G401 (cell line): ENCODE data around the gene FGFBP3. TPM values are rescaled to one million over a fixed set of nuclear protein-coding genes. Genes with fewer than 3 reads are reported as not detected.
A peak's percentile ranks its signal among the peaks of the same experiment; 100 is the strongest.

Experiments
- DNase-seq: peaks from one replicate; pipeline ENCODE4 v3.0.0-alpha.2; 2015; ENCODE audit warnings: low spot score
- in situ Hi-C: cut with HindIII; loops from 2 replicates; pipeline ENCODE4 v1.10.0; 2016; ENCODE audit warnings: low sequenced_read_pairs, mixed read lengths
- total RNA-seq: library from RNA; depleted of rRNA; stranded (reverse); fragments of >200 nt; shearing (Covaris generic); gene quantifications from 2 replicates; pipeline ENCODE4 v1.2.3, GENCODE V29; 2014; rRNA removed

The FGFBP3 gene
- total RNA-seq, result 248 and 252 TPM in 2 replicates

GRCh38 chr10:91909117-91909677 is at the start of gene FGFBP3:
Gene FGFBP3, minus strand, starts transcription at chr10:91909486. Its CDS starts 517 bp downstream, at chr10:91908969.
- peak; percentile 59 for DNase-seq
- in situ Hi-C loops, result no loop called here

GRCh38 chr10:91957091-91957490 is 47.8 kb upstream of the FGFBP3 start:
- in situ Hi-C loops, result no loop called here
- DNase-seq, result no peak

- DNase-seq, result no peak
- in situ Hi-C loops, result no loop called here
Observed at GRCh38 chr10:91955114-91955513, 45.8 kb upstream of the FGFBP3 start.

- in situ Hi-C loops, result no loop called here
Observed at GRCh38 chr10:91953600-91954160, 44.4 kb upstream of the FGFBP3 start.

GRCh38 chr10:91944880-91945630 is 35.8 kb upstream of the FGFBP3 start:
- in situ Hi-C loops, result no loop called here
- no peak for DNase-seq

More at GRCh38 chr10:91953600-91954160, 44.4 kb upstream of the FGFBP3 start:
- DNase-seq, result no peak

- in situ Hi-C loops, result no loop called here
- no peak for DNase-seq
Observed at GRCh38 chr10:91941426-91941825, 32.1 kb upstream of the FGFBP3 start.

- in situ Hi-C loops, result no loop called here
- no peak for DNase-seq
Observed at GRCh38 chr10:91939653-91940052, 30.4 kb upstream of the FGFBP3 start.

GRCh38 chr10:91935886-91936285 is 26.6 kb upstream of the FGFBP3 start:
- DNase-seq, result no peak
- in situ Hi-C loops, result no loop called here

GRCh38 chr10:91932737-91933136 is 23.5 kb upstream of the FGFBP3 start:
- in situ Hi-C loops, result no loop called here
- no peak for DNase-seq

GRCh38 chr10:91931526-91932190 is 22.4 kb upstream of the FGFBP3 start:
- DNase-seq, result no peak

GRCh38 chr10:91930939-91931338 is 21.7 kb upstream of the FGFBP3 start:
- in situ Hi-C loops, result no loop called here

More at GRCh38 chr10:91931526-91932190, 22.4 kb upstream of the FGFBP3 start:
- in situ Hi-C loops, result no loop called here

GRCh38 chr10:91925022-91925320 is 15.7 kb upstream of the FGFBP3 start:
- no peak for DNase-seq
- in situ Hi-C loops, result no loop called here

More at GRCh38 chr10:91930939-91931338, 21.7 kb upstream of the FGFBP3 start:
- no peak for DNase-seq

GRCh38 chr10:91924212-91925021 is 15.1 kb upstream of the FGFBP3 start:
- in situ Hi-C loops, result no loop called here
- peak; percentile 30 for DNase-seq

GRCh38 chr10:91923371-91924211 is 14.3 kb upstream of the FGFBP3 start, which contains the start of gene BTAF1:
Gene BTAF1, plus strand, starts transcription at chr10:91923770. Its CDS starts 307 bp downstream, at chr10:91924077.
- in situ Hi-C loops, result no loop called here
- peak; percentile 96 for DNase-seq

GRCh38 chr10:91919651-91920050 is 10.4 kb upstream of the FGFBP3 start:
- in situ Hi-C loops, result no loop called here
- DNase-seq, result no peak

GRCh38 chr10:91910467-91910866 is 1.2 kb upstream of the FGFBP3 start:
- in situ Hi-C loops, result no loop called here
- no peak for DNase-seq

GRCh38 chr10:91908337-91909116 is 759 bp downstream of the FGFBP3 start:
- DNase-seq, result peak; percentile 78
- in situ Hi-C loops, result no loop called here

- in situ Hi-C loops, result no loop called here
- DNase-seq, result peak; percentile 24
Observed at GRCh38 chr10:91907914-91908336, 1.4 kb downstream of the FGFBP3 start.
